T-helper 22 cell (primary cell): Measurements from ENCODE around the gene ASH1L.
A peak's percentile ranks its signal among the peaks of the same experiment; 100 is the strongest.
"Not testable (repeated sequence)": the region's sequence is repeated elsewhere in the genome, so short reads cannot be mapped to it uniquely, and the experiment has no call there.

Experiments used
- DNase-seq: peaks from one replicate; pipeline ENCODE4 v3.0.0-alpha.2; 2020; ENCODE audit warnings: low read depth

The ASH1L gene

GRCh38 chr1:155562581-155563376 is at the start of gene ASH1L:
TSS of gene ASH1L (minus strand) at chr1:155562803. CDS start at chr1:155521519, 41,284 bp downstream.
- DNase-seq = peak; percentile 85

GRCh38 chr1:155610257-155610647 is 47.6 kb upstream of the ASH1L start:
- not testable (repeated sequence) for DNase-seq

GRCh38 chr1:155609515-155610256 is 47.1 kb upstream of the ASH1L start, which contains the start of gene MSTO1:
TSS of gene MSTO1 (plus strand) at chr1:155610218. CDS start at chr1:155610249, 31 bp downstream.
- DNase-seq = peak; percentile 92

GRCh38 chr1:155608888-155609225 is 46.3 kb upstream of the ASH1L start:
- no peak for DNase-seq

- no peak for DNase-seq
Observed at GRCh38 chr1:155607708-155608107, 45.1 kb upstream of the ASH1L start.

- not testable (repeated sequence) for DNase-seq
Observed at GRCh38 chr1:155599828-155600572, 37.4 kb upstream of the ASH1L start.

- no peak for DNase-seq
Observed at GRCh38 chr1:155598842-155599331, 36.3 kb upstream of the ASH1L start.

GRCh38 chr1:155596864-155597263 is 34.3 kb upstream of the ASH1L start:
- DNase-seq = no peak

GRCh38 chr1:155595877-155596474 is 33.4 kb upstream of the ASH1L start:
- DNase-seq = not testable (repeated sequence)

- DNase-seq = no peak
Observed at GRCh38 chr1:155591770-155592169, 29.2 kb upstream of the ASH1L start.

- not testable (repeated sequence) for DNase-seq
Observed at GRCh38 chr1:155590516-155591247, 28.1 kb upstream of the ASH1L start.

- DNase-seq = not testable (repeated sequence)
Observed at GRCh38 chr1:155589282-155589681, 26.7 kb upstream of the ASH1L start.

GRCh38 chr1:155583846-155584245 is 21.2 kb upstream of the ASH1L start:
- DNase-seq = not testable (repeated sequence)

GRCh38 chr1:155575608-155576007 is 13.0 kb upstream of the ASH1L start:
- DNase-seq = not testable (repeated sequence)

GRCh38 chr1:155574077-155574476 is 11.5 kb upstream of the ASH1L start:
- no peak for DNase-seq

GRCh38 chr1:155570593-155570990 is 8.0 kb upstream of the ASH1L start:
- DNase-seq = no peak

GRCh38 chr1:155569988-155570592 is 7.5 kb upstream of the ASH1L start:
- no peak for DNase-seq

GRCh38 chr1:155563377-155564022 is 897 bp upstream of the ASH1L start:
- DNase-seq = not testable (repeated sequence)

- DNase-seq = peak; percentile 47
Observed at GRCh38 chr1:155561779-155562580, 623 bp downstream of the ASH1L start.
